Panc1 (cell line): Measurements from ENCODE around the gene B3GALT2. TPM values are rescaled to one million over a fixed set of nuclear protein-coding genes. Genes with fewer than 3 reads are reported as not detected.

Experiments used
- ATAC-seq: fragments of 200-7000 bp; cut with Tn5 transposase; 2 replicates; pipeline ENCODE4 v1.9.1; 2020; ENCODE audit warnings: mild to moderate bottlenecking, moderate library complexity
- BruUV-seq: library from RNA; stranded (reverse); fragments of 400-500 nt; replicated peaks from 2 replicates; lab custom pipeline; 2021; lab: Mats Ljungman, UMichigan
- CTCF ChIA-PET: fragments of 300-600 bp; sonication (Branson Sonifier 250); formaldehyde crosslinking; loops from one replicate; lab custom pipeline; 2022; ENCODE audit warnings: antibody characterized with exemption; lab: Charles Lee
- POLR2A ChIA-PET: fragments of 300-600 bp; sonication (Branson Sonifier 250); formaldehyde crosslinking; loops from one replicate; lab custom pipeline; 2022; ENCODE audit warnings: antibody characterized with exemption; lab: Charles Lee
- DNase-seq: peaks from one replicate; pipeline ENCODE4 v3.0.0-alpha.2; 2010; ENCODE audit warnings: low read depth, low spot score
- H3K27ac ChIP-seq: 2 replicates; pipeline ENCODE4 v1.5.1; 2011; ENCODE audit warnings: mild to moderate bottlenecking, low read length, inconsistent platforms
- H3K27me3 ChIP-seq: fragments of 200-500 bp; sonication (Bioruptor generic); 2 replicates; pipeline ENCODE4 v1.6.0; 2014; ENCODE audit warnings: low read length, inconsistent platforms; ENCODE audit not compliant: control insufficient read depth, insufficient read depth
- H3K36me3 ChIP-seq: fragments of 200-500 bp; sonication (Bioruptor generic); 2 replicates; pipeline ENCODE4 v1.5.1; 2014; ENCODE audit warnings: inconsistent platforms, mild to moderate bottlenecking, low read length, moderate library complexity; ENCODE audit not compliant: control insufficient read depth, insufficient read depth
- H3K4me1 ChIP-seq: 2 replicates; pipeline ENCODE4 v1.5.1; 2011; ENCODE audit warnings: inconsistent platforms, mild to moderate bottlenecking, low read length, moderate library complexity; ENCODE audit not compliant: control insufficient read depth, insufficient read depth
- H3K4me3 ChIP-seq, 2 experiments: 2 replicates each; pipeline ENCODE4 v1.5.1; 2011 to 2012; ENCODE audit warnings: low read depth in 2 of 2, low read length in 2 of 2, mild to moderate bottlenecking in 2 of 2, inconsistent platforms in 1 of 2, moderate library complexity in 1 of 2
- H3K9me3 ChIP-seq: fragments of 200-500 bp; sonication (Bioruptor generic); 2 replicates; pipeline ENCODE4 v1.5.1; 2014; ENCODE audit warnings: low read depth, mild to moderate bottlenecking, inconsistent platforms, low read length, moderate library complexity; ENCODE audit not compliant: control insufficient read depth, insufficient read depth
- CTCF ChIP-seq: fragments of 450-650 bp; IDR thresholded peaks from 2 replicates; pipeline ENCODE4 v1.5.1; 2017; ENCODE audit warnings: mild to moderate bottlenecking
- POLR2AphosphoS5 ChIP-seq: IDR thresholded peaks from 2 replicates; pipeline ENCODE4 v1.6.1; 2012; ENCODE audit warnings: mild to moderate bottlenecking, low read depth, low read length, moderate library complexity
- REST ChIP-seq, 2 experiments: IDR thresholded peaks; 2 replicates each; pipeline ENCODE4 v1.6.1; 2011 to 2012; ENCODE audit warnings: low read depth in 2 of 2, control low read depth in 1 of 2, low read length in 1 of 2, mild to moderate bottlenecking in 1 of 2, moderate library complexity in 1 of 2; ENCODE audit not compliant: insufficient read depth in 1 of 2
- SIN3A ChIP-seq: IDR thresholded peaks from 2 replicates; pipeline ENCODE4 v1.6.1; 2012; ENCODE audit warnings: low read depth, mild to moderate bottlenecking, low read length, moderate library complexity, borderline replicate concordance; ENCODE audit not compliant: insufficient read depth
- TCF7L2 ChIP-seq: IDR thresholded peaks from 2 replicates; pipeline ENCODE4 v1.6.1; 2011; ENCODE audit warnings: mild to moderate bottlenecking, low read depth, low read length, inconsistent platforms
- in situ Hi-C: cut with HindIII; loops from 2 replicates; pipeline ENCODE4 v1.10.0; 2016; ENCODE audit warnings: low sequenced_read_pairs, low pct_unique_long_range_greater_than_20kb
- intact Hi-C: fragments of 100-400 bp; cut with micrococcal nuclease; formaldehyde crosslinking; loops from one replicate; pipeline ENCODE4 v1.10.0; 2022; ENCODE audit not compliant: unreplicated experiment
- total RNA-seq: library from RNA; stranded (reverse); gene quantifications from one replicate; pipeline ENCODE4 v1.2.1, GENCODE V29; 2021; ENCODE audit not compliant: unreplicated experiment

B3GALT2 gene
- total RNA-seq, 1 experiment from 2014 or later = 0.08 TPM

- intact Hi-C loops (no loop called here), in situ Hi-C loops (no loop called here)
- ChIA-PET POLR2A (interaction anchor here (0.6 kb wide), 1 partner anchor 55 kb away, joined by 5 read pairs; no protein-coding TSS in a partner anchor), CTCF (no interaction called here)
- H3K27ac ChIP-seq = no peak overlapping the region
- H3K36me3 ChIP-seq = peaks cover 11% of the 10 kb centered on the region; the same call in 1 of the 2 replicates
- no peak for TF ChIP-seq CTCF
- no peak for TF ChIP-seq POLR2AphosphoS5
- no peak for TF ChIP-seq SIN3A
- TF ChIP-seq REST (IDR thresholded peaks at IDR 0.05; ENCODE audit: insufficient read depth in 1 of 2, low read depth in 2 of 2, low read length in 1 of 2) = no peak
- no peak for TF ChIP-seq TCF7L2
- no peak for ATAC-seq
- H3K9me3 ChIP-seq = no peaks in the 10 kb centered on the region
- H3K4me1 ChIP-seq = no peaks in the 10 kb centered on the region
- no peaks in the 10 kb centered on the region for H3K27me3 ChIP-seq
- no TSS peak for BruUV-seq
- no peak overlapping the region for H3K4me3 ChIP-seq
- no peak for DNase-seq
These were observed 26.2 kb upstream of the B3GALT2 start for GRCh38 chr1:193212637-193213036.

GRCh38 chr1:193211539-193211938 is 25.1 kb upstream of the B3GALT2 start:
- Histone ChIP-seq H3K36me3 (peaks cover 11% of the 10 kb centered on the region; the same call in 1 of the 2 replicates), H3K4me1 (no peaks in the 10 kb centered on the region), H3K4me3 (no peak overlapping the region), H3K27me3 (no peaks in the 10 kb centered on the region), H3K9me3 (no peaks in the 10 kb centered on the region), H3K27ac (no peak overlapping the region)
- ChIA-PET CTCF (interaction anchor here (0.5 kb wide), 1 partner anchor 19 kb away, joined by 5 read pairs; no protein-coding TSS in a partner anchor), POLR2A (no interaction called here)
- BruUV-seq = no TSS peak
- DNase-seq (no peak), ATAC-seq (no peak)
- in situ Hi-C loops = no loop called here
- no peak for TF ChIP-seq CTCF
- intact Hi-C loops = no loop called here
